ENCODE measurements around the gene CIROP.

DNA sequence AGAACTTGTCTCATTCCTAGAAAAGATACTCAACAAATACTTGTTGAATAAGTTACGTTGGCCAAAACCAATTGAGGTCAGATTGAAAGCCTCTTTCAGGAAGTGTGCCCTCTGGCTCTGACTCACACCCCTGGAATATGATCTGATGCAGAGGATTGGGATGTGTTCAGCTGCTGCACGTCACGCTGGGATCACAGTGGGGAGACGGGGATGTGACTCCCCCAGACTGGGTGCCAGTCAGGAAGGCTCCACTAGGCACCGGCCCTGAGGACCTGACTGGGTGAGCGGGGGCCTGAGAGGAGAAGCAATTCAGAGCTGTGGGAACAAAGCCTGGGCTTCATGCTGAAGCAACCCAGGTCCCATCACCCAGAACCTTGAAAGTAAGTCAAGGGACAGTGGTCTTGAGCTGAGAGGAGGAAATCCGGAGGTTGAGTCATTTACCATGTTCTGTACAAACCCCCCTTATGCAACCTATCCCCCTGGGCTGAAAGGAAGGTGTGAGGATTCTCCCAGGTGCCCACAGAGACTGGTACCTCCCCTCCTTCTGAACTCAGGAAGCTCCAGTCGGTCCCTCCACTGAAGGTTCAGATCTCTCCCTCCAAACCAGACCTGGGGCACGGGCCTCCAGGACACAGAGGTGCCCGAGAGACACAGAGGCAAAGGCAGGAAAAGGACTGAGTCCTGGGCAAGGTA, 10.4 kb upstream of the CIROP start:
- TF ChIP-seq, protein P1, sequence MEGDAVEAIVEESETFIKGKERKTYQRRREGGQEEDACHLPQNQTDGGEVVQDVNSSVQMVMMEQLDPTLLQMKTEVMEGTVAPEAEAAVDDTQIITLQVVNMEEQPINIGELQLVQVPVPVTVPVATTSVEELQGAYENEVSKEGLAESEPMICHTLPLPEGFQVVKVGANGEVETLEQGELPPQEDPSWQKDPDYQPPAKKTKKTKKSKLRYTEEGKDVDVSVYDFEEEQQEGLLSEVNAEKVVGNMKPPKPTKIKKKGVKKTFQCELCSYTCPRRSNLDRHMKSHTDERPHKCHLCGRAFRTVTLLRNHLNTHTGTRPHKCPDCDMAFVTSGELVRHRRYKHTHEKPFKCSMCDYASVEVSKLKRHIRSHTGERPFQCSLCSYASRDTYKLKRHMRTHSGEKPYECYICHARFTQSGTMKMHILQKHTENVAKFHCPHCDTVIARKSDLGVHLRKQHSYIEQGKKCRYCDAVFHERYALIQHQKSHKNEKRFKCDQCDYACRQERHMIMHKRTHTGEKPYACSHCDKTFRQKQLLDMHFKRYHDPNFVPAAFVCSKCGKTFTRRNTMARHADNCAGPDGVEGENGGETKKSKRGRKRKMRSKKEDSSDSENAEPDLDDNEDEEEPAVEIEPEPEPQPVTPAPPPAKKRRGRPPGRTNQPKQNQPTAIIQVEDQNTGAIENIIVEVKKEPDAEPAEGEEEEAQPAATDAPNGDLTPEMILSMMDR (IDR thresholded peaks at IDR 0.05): no peak
- no peak for TF ChIP-seq POLR2A (IDR thresholded peaks at IDR 0.05)

All from Peyer's patch (tissue), 4 donors.